Activated CD4-positive, alpha-beta memory T cell treated with anti-CD3 and anti-CD28 coated beads for 36 hours (primary cell): Measurements from ENCODE around the gene MTCH1. TPM values are rescaled to one million over a fixed set of nuclear protein-coding genes. Genes with fewer than 3 reads are reported as not detected.

Source experiments
- CTCF ChIA-PET: fragments of 350-600 bp; sonication (Branson Sonifier 250); formaldehyde crosslinking; loops from one replicate; lab custom pipeline; 2021; ENCODE audit warnings: antibody characterized with exemption, inconsistent platforms; lab: Charles Lee
- POLR2A ChIA-PET: fragments of 350-600 bp; sonication (Branson Sonifier 250); formaldehyde crosslinking; loops from one replicate; lab custom pipeline; 2021; ENCODE audit warnings: antibody characterized with exemption; lab: Charles Lee
- DNase-seq: peaks from one replicate; pipeline ENCODE4 v3.0.0-alpha.2; 2020
- H3K27ac Mint-ChIP-seq: one replicate; pipeline ENCODE4 v1.8.0; 2021; ENCODE audit warnings: mixed read lengths
- H3K27me3 Mint-ChIP-seq: one replicate; pipeline ENCODE4 v1.8.0; 2021; ENCODE audit warnings: mixed read lengths
- H3K36me3 Mint-ChIP-seq: one replicate; pipeline ENCODE4 v1.8.0; 2021; ENCODE audit warnings: mixed read lengths
- H3K4me1 Mint-ChIP-seq: one replicate; pipeline ENCODE4 v1.8.0; 2021; ENCODE audit warnings: low read depth, mixed read lengths
- H3K4me3 Mint-ChIP-seq: one replicate; pipeline ENCODE4 v1.8.0; 2021; ENCODE audit warnings: mild to moderate bottlenecking, mixed read lengths
- H3K9me3 Mint-ChIP-seq: one replicate; pipeline ENCODE4 v1.8.0; 2021; ENCODE audit warnings: mixed read lengths
- intact Hi-C: fragments of 100-400 bp; cut with micrococcal nuclease; formaldehyde crosslinking; loops from one replicate; pipeline ENCODE4 v1.15.1; 2023
- total RNA-seq, 2 experiments: library from RNA; stranded (reverse); gene quantifications; one replicate each; pipeline ENCODE4 v1.2.3, GENCODE V29; 2021

Gene MTCH1
- total RNA-seq, 2 experiments from 2014 or later, result 109 to 114 TPM

GRCh38 chr6:37016995-37017394 lies 31.0 kb upstream of the MTCH1 start:
- H3K4me1 Mint-ChIP-seq, result peaks cover 30% of the 10 kb centered on the region
- H3K27me3 Mint-ChIP-seq, result no peaks in the 10 kb centered on the region
- H3K36me3 Mint-ChIP-seq, result no peaks in the 10 kb centered on the region
- intact Hi-C loops, result no loop called here
- DNase-seq, result no peak
- H3K27ac Mint-ChIP-seq, result no peak overlapping the region
- POLR2A ChIA-PET, result interaction anchor here (1.2 kb wide), 1 partner anchor 249 kb away, joined by 5 read pairs; no protein-coding TSS in a partner anchor
- H3K9me3 Mint-ChIP-seq, result no peaks in the 10 kb centered on the region
- H3K4me3 Mint-ChIP-seq, result no peak overlapping the region
- CTCF ChIA-PET, result interaction anchor here (0.6 to 22.4 kb wide), 27 partner anchors 9 to 297 kb away, joined by 3 to 850 read pairs (median 23); partner anchors contain the start of genes C6orf89, FGD2, PIM1 and PPIL1

GRCh38 chr6:37015532-37015931 lies 29.5 kb upstream of the MTCH1 start:
- no peak overlapping the region for H3K4me3 Mint-ChIP-seq
- ChIA-PET CTCF (interaction anchor here (0.9 to 22.4 kb wide), 3 partner anchors 9 to 256 kb away, joined by 3 to 850 read pairs (median 3); no protein-coding TSS in a partner anchor), POLR2A (interaction anchor here (0.7 kb wide), 1 partner anchor 129 kb away, joined by 3 read pairs; no protein-coding TSS in a partner anchor)
- no peak overlapping the region for H3K27ac Mint-ChIP-seq
- peaks cover 18% of the 10 kb centered on the region for H3K4me1 Mint-ChIP-seq
- no peaks in the 10 kb centered on the region for H3K36me3 Mint-ChIP-seq
- DNase-seq, result no peak
- no peaks in the 10 kb centered on the region for H3K9me3 Mint-ChIP-seq
- intact Hi-C loops, result no loop called here
- H3K27me3 Mint-ChIP-seq, result no peaks in the 10 kb centered on the region

GRCh38 chr6:37014667-37015066 lies 28.7 kb upstream of the MTCH1 start:
- ChIA-PET CTCF (interaction anchor here (22.4 kb wide), 1 partner anchor 191 kb away, joined by 850 read pairs; no protein-coding TSS in a partner anchor), POLR2A (no interaction called here)
- Mint-ChIP-seq H3K4me1 (peaks cover 18% of the 10 kb centered on the region), H3K9me3 (no peaks in the 10 kb centered on the region), H3K27ac (no peak overlapping the region), H3K4me3 (no peak overlapping the region), H3K27me3 (no peaks in the 10 kb centered on the region), H3K36me3 (no peaks in the 10 kb centered on the region)
- intact Hi-C loops, result no loop called here
- no peak for DNase-seq

GRCh38 chr6:37013516-37014491 lies 27.8 kb upstream of the MTCH1 start:
- no peaks in the 10 kb centered on the region for H3K27me3 Mint-ChIP-seq
- H3K4me1 Mint-ChIP-seq, result peaks cover 11% of the 10 kb centered on the region
- POLR2A ChIA-PET, result no interaction called here
- CTCF ChIA-PET, result interaction anchor here (0.5 to 22.4 kb wide), 4 partner anchors 8 to 678 kb away, joined by 3 to 850 read pairs (median 4); no protein-coding TSS in a partner anchor
- intact Hi-C loops, result no loop called here
- H3K9me3 Mint-ChIP-seq, result no peaks in the 10 kb centered on the region
- H3K36me3 Mint-ChIP-seq, result no peaks in the 10 kb centered on the region
- no peak overlapping the region for H3K4me3 Mint-ChIP-seq
- DNase-seq, result no peak
- no peak overlapping the region for H3K27ac Mint-ChIP-seq

GRCh38 chr6:37011656-37012378 lies 25.8 kb upstream of the MTCH1 start:
- Mint-ChIP-seq H3K27me3 (no peaks in the 10 kb centered on the region), H3K9me3 (no peaks in the 10 kb centered on the region), H3K27ac (no peak overlapping the region), H3K36me3 (no peaks in the 10 kb centered on the region), H3K4me3 (no peak overlapping the region), H3K4me1 (peaks cover 7% of the 10 kb centered on the region)
- intact Hi-C loops, result no loop called here
- POLR2A ChIA-PET, result no interaction called here
- no peak for DNase-seq
- CTCF ChIA-PET, result interaction anchor here (0.6 to 1.3 kb wide), 2 partner anchors 117 to 199 kb away, joined by 3 read pairs; no protein-coding TSS in a partner anchor

- Mint-ChIP-seq H3K4me3 (no peak overlapping the region), H3K9me3 (no peaks in the 10 kb centered on the region), H3K36me3 (no peaks in the 10 kb centered on the region), H3K27me3 (no peaks in the 10 kb centered on the region), H3K27ac (no peak overlapping the region), H3K4me1 (peaks cover 17% of the 10 kb centered on the region)
- intact Hi-C loops, result no loop called here
- POLR2A ChIA-PET, result no interaction called here
- DNase-seq, result no peak
- CTCF ChIA-PET, result interaction anchor here (0.6 to 1.2 kb wide), 2 partner anchors 49 to 125 kb away, joined by 3 read pairs; no protein-coding TSS in a partner anchor
Observed at GRCh38 chr6:37010402-37010892, 24.5 kb upstream of the MTCH1 start.

- intact Hi-C loops, result no loop called here
- H3K27ac Mint-ChIP-seq, result no peak overlapping the region
- CTCF ChIA-PET, result interaction anchor here (1.6 kb wide), 1 partner anchor 9 kb away, joined by 8 read pairs; no protein-coding TSS in a partner anchor
Observed at GRCh38 chr6:37008484-37009465, 22.8 kb upstream of the MTCH1 start.

GRCh38 chr6:37007340-37008043 lies 21.5 kb upstream of the MTCH1 start:
- Mint-ChIP-seq H3K36me3 (no peaks in the 10 kb centered on the region), H3K4me3 (no peak overlapping the region), H3K27me3 (no peaks in the 10 kb centered on the region), H3K4me1 (peaks cover 17% of the 10 kb centered on the region), H3K9me3 (no peaks in the 10 kb centered on the region), H3K27ac (no peak overlapping the region)
- POLR2A ChIA-PET, result interaction anchor here (0.8 to 1.0 kb wide), 3 partner anchors 14 to 23 kb away, joined by 3 to 4 read pairs (median 3); partner anchors contain the start of gene MTCH1
- no peak for DNase-seq
- intact Hi-C loops, result no loop called here
- CTCF ChIA-PET, result interaction anchor here (0.6 to 3.2 kb wide), 8 partner anchors 8 to 239 kb away, joined by 3 to 35 read pairs (median 3); no protein-coding TSS in a partner anchor

More at GRCh38 chr6:37008484-37009465, 22.8 kb upstream of the MTCH1 start:
- H3K4me1 Mint-ChIP-seq, result peaks cover 17% of the 10 kb centered on the region
- H3K27me3 Mint-ChIP-seq, result no peaks in the 10 kb centered on the region
- H3K36me3 Mint-ChIP-seq, result no peaks in the 10 kb centered on the region
- H3K4me3 Mint-ChIP-seq, result no peak overlapping the region
- H3K9me3 Mint-ChIP-seq, result no peaks in the 10 kb centered on the region
- POLR2A ChIA-PET, result no interaction called here
- no peak for DNase-seq

GRCh38 chr6:37006793-37007339 lies 20.9 kb upstream of the MTCH1 start:
- CTCF ChIA-PET, result interaction anchor here (0.6 to 3.2 kb wide), 10 partner anchors 9 to 239 kb away, joined by 3 to 35 read pairs (median 3); no protein-coding TSS in a partner anchor

More at GRCh38 chr6:37006793-37007339, 20.9 kb upstream of the MTCH1 start:
- Mint-ChIP-seq H3K36me3 (no peaks in the 10 kb centered on the region), H3K27me3 (no peaks in the 10 kb centered on the region), H3K27ac (no peak overlapping the region), H3K9me3 (no peaks in the 10 kb centered on the region), H3K4me3 (no peak overlapping the region), H3K4me1 (peaks cover 17% of the 10 kb centered on the region)
- DNase-seq, result no peak
- intact Hi-C loops, result no loop called here
- POLR2A ChIA-PET, result interaction anchor here (0.8 to 1.0 kb wide), 3 partner anchors 15 to 22 kb away, joined by 3 to 4 read pairs (median 3); partner anchors contain the start of gene MTCH1
